ENCODE measurements around the gene CALML6. TPM values are rescaled to one million over a fixed set of nuclear protein-coding genes. Genes with fewer than 3 reads are reported as not detected.
A peak's percentile ranks its signal among the peaks of the same experiment; 100 is the strongest.

CALML6 gene
- total and polyA plus RNA-seq, 5 donors from 2014 or later, result not detected

GRCh38 chr1:1889090-1889750 is 25.8 kb upstream of the CALML6 start:
- H3K36me3 ChIP-seq (ENCODE audit: control insufficient read depth, insufficient read depth, low read length), result no peaks in the 10 kb centered on the region
- H3K4me3 ChIP-seq (ENCODE audit: low read depth, low read length), result peak overlapping the region; percentile 88
- Mint-ChIP-seq H3K27me3 (peaks cover 6% of the 10 kb centered on the region), H3K4me3 (peak overlapping the region; percentile 86 to 95 (median 90)), H3K9me3 (peaks cover 0 to 2% (median 0%) of the 10 kb centered on the region in 7 donors), H3K4me1 (peaks cover 21 to 64% (median 44%) of the 10 kb centered on the region in 4 donors), H3K27ac (peak overlapping the region; percentile 73 to 88 (median 86)), H3K36me3 (no peaks in the 10 kb centered on the region)
- H3K27ac ChIP-seq (ENCODE audit: insufficient read depth, low read length, poor library complexity, severe bottlenecking), result peak overlapping the region; percentile 93
- DNase-seq (no peak), ATAC-seq (ENCODE audit: low read depth in 2 of 2) (no peak)
- H3K4me1 ChIP-seq (ENCODE audit: control insufficient read depth, insufficient read depth, low read length, poor library complexity, severe bottlenecking), result peaks cover 64% of the 10 kb centered on the region
- no peaks in the 10 kb centered on the region for H3K9me3 ChIP-seq (ENCODE audit: control insufficient read depth in 2 of 2, low read length in 2 of 2)
- H3K27me3 ChIP-seq (ENCODE audit: control insufficient read depth, insufficient read depth, low read length), result no peaks in the 10 kb centered on the region

- H3K27me3 ChIP-seq (ENCODE audit: control insufficient read depth, insufficient read depth, low read length), result no peaks in the 10 kb centered on the region
- no peaks in the 10 kb centered on the region for H3K9me3 ChIP-seq (ENCODE audit: control insufficient read depth in 2 of 2, low read length in 2 of 2)
- DNase-seq (peak; percentile 33 to 56 (median 39)), ATAC-seq (ENCODE audit: low read depth in 2 of 2) (peak; percentile 8 to 19)
- peaks cover 6% of the 10 kb centered on the region for H3K27me3 Mint-ChIP-seq
- H3K4me1 Mint-ChIP-seq, result peaks cover 21 to 65% (median 47%) of the 10 kb centered on the region in 4 donors
- H3K36me3 Mint-ChIP-seq, result no peaks in the 10 kb centered on the region
- peak overlapping the region; percentile 86 to 95 (median 90) for H3K4me3 Mint-ChIP-seq
- no peaks in the 10 kb centered on the region for H3K36me3 ChIP-seq (ENCODE audit: control insufficient read depth, insufficient read depth, low read length)
- H3K9me3 Mint-ChIP-seq, result peaks cover 0 to 2% (median 0%) of the 10 kb centered on the region in 7 donors
- peak overlapping the region; percentile 43 to 88 (median 73) for H3K27ac Mint-ChIP-seq
- H3K4me3 ChIP-seq (ENCODE audit: low read depth, low read length), result peak overlapping the region; percentile 88
- peak overlapping the region; percentile 93 for H3K27ac ChIP-seq (ENCODE audit: insufficient read depth, low read length, poor library complexity, severe bottlenecking)
- H3K4me1 ChIP-seq (ENCODE audit: control insufficient read depth, insufficient read depth, low read length, poor library complexity, severe bottlenecking), result peaks cover 68% of the 10 kb centered on the region
These were observed 25.1 kb upstream of the CALML6 start for GRCh38 chr1:1889847-1890505.

- Histone ChIP-seq H3K27me3 (ENCODE audit: control insufficient read depth, insufficient read depth, low read length) (no peaks in the 10 kb centered on the region), H3K9me3 (ENCODE audit: control insufficient read depth in 2 of 2, low read length in 2 of 2) (no peaks in the 10 kb centered on the region), H3K36me3 (ENCODE audit: control insufficient read depth, insufficient read depth, low read length) (no peaks in the 10 kb centered on the region), H3K27ac (ENCODE audit: insufficient read depth, low read length, poor library complexity, severe bottlenecking) (peak within 1 kb of the TSS; percentile 93), H3K4me1 (ENCODE audit: control insufficient read depth, insufficient read depth, low read length, poor library complexity, severe bottlenecking) (peaks cover 69% of the 10 kb centered on the region), H3K4me3 (ENCODE audit: low read depth, low read length) (peak within 1 kb of the TSS; percentile 41)
- peak within 1 kb of the TSS; percentile 95 to 96 (median 96) for H3K27ac Mint-ChIP-seq
- peaks cover 0 to 2% (median 0%) of the 10 kb centered on the region in 7 donors for H3K9me3 Mint-ChIP-seq
- H3K36me3 Mint-ChIP-seq, result no peaks in the 10 kb centered on the region
- ATAC-seq (ENCODE audit: low read depth in 2 of 2) (peak; percentile 76), DNase-seq (peak; percentile 81 to 93 (median 90))
- H3K4me1 Mint-ChIP-seq, result peaks cover 21 to 69% (median 49%) of the 10 kb centered on the region in 4 donors
- H3K4me3 Mint-ChIP-seq, result peak within 1 kb of the TSS; percentile 90 to 100 (median 96)
- peaks cover 6% of the 10 kb centered on the region for H3K27me3 Mint-ChIP-seq
These were observed 24.3 kb upstream of the CALML6 start, which contains the start of gene GNB1 for GRCh38 chr1:1890506-1891348. TSS of gene GNB1 (minus strand) at chr1:1891087. CDS start at chr1:1825453, 65,634 bp downstream.

GRCh38 chr1:1891349-1892078 is 23.5 kb upstream of the CALML6 start:
- no peaks in the 10 kb centered on the region for H3K36me3 Mint-ChIP-seq
- H3K4me3 Mint-ChIP-seq, result peak overlapping the region; percentile 90 to 100 (median 96)
- H3K9me3 Mint-ChIP-seq, result peaks cover 0 to 2% (median 0%) of the 10 kb centered on the region in 7 donors
- H3K4me1 Mint-ChIP-seq, result peaks cover 16 to 68% (median 46%) of the 10 kb centered on the region in 4 donors
- no peaks in the 10 kb centered on the region for H3K36me3 ChIP-seq (ENCODE audit: control insufficient read depth, insufficient read depth, low read length)
- H3K4me3 ChIP-seq (ENCODE audit: low read depth, low read length), result peak overlapping the region; percentile 41
- H3K27ac ChIP-seq (ENCODE audit: insufficient read depth, low read length, poor library complexity, severe bottlenecking), result peak overlapping the region; percentile 93
- H3K27me3 ChIP-seq (ENCODE audit: control insufficient read depth, insufficient read depth, low read length), result no peaks in the 10 kb centered on the region
- peak overlapping the region; percentile 95 to 96 (median 96) for H3K27ac Mint-ChIP-seq
- peaks cover 61% of the 10 kb centered on the region for H3K4me1 ChIP-seq (ENCODE audit: control insufficient read depth, insufficient read depth, low read length, poor library complexity, severe bottlenecking)
- peaks cover 6% of the 10 kb centered on the region for H3K27me3 Mint-ChIP-seq
- ATAC-seq (ENCODE audit: low read depth in 2 of 2) (peak; percentile 47 to 54), DNase-seq (peak in 2 of 3 donors; percentile 76 to 89)
- no peaks in the 10 kb centered on the region for H3K9me3 ChIP-seq (ENCODE audit: control insufficient read depth in 2 of 2, low read length in 2 of 2)

GRCh38 chr1:1892079-1892762 is 22.8 kb upstream of the CALML6 start:
- Mint-ChIP-seq H3K27ac (peak overlapping the region; percentile 95 to 96 (median 96)), H3K36me3 (no peaks in the 10 kb centered on the region), H3K27me3 (peaks cover 6% of the 10 kb centered on the region), H3K4me1 (peaks cover 12 to 64% (median 41%) of the 10 kb centered on the region in 4 donors), H3K4me3 (peak overlapping the region; percentile 90 to 100 (median 96)), H3K9me3 (peaks cover 0 to 2% (median 0%) of the 10 kb centered on the region in 7 donors)
- peak overlapping the region; percentile 41 for H3K4me3 ChIP-seq (ENCODE audit: low read depth, low read length)
- peaks cover 54% of the 10 kb centered on the region for H3K4me1 ChIP-seq (ENCODE audit: control insufficient read depth, insufficient read depth, low read length, poor library complexity, severe bottlenecking)
- DNase-seq (peak in 1 of 3 donors; percentile 38), ATAC-seq (ENCODE audit: low read depth in 2 of 2) (no peak)
- H3K9me3 ChIP-seq (ENCODE audit: control insufficient read depth in 2 of 2, low read length in 2 of 2), result no peaks in the 10 kb centered on the region
- no peaks in the 10 kb centered on the region for H3K36me3 ChIP-seq (ENCODE audit: control insufficient read depth, insufficient read depth, low read length)
- no peaks in the 10 kb centered on the region for H3K27me3 ChIP-seq (ENCODE audit: control insufficient read depth, insufficient read depth, low read length)
- peak overlapping the region; percentile 93 for H3K27ac ChIP-seq (ENCODE audit: insufficient read depth, low read length, poor library complexity, severe bottlenecking)

GRCh38 chr1:1892763-1893120 is 22.3 kb upstream of the CALML6 start:
- H3K4me3 ChIP-seq (ENCODE audit: low read depth, low read length), result peak overlapping the region; percentile 41
- no peak for DNase-seq
- no peaks in the 10 kb centered on the region for H3K27me3 ChIP-seq (ENCODE audit: control insufficient read depth, insufficient read depth, low read length)
- H3K4me1 ChIP-seq (ENCODE audit: control insufficient read depth, insufficient read depth, low read length, poor library complexity, severe bottlenecking), result peaks cover 49% of the 10 kb centered on the region
- peak overlapping the region; percentile 95 to 96 (median 96) for H3K27ac Mint-ChIP-seq
- H3K36me3 Mint-ChIP-seq, result no peaks in the 10 kb centered on the region
- peaks cover 6% of the 10 kb centered on the region for H3K27me3 Mint-ChIP-seq
- ATAC-seq (ENCODE audit: low read depth in 2 of 2), result no peak
- H3K27ac ChIP-seq (ENCODE audit: insufficient read depth, low read length, poor library complexity, severe bottlenecking), result peak overlapping the region; percentile 93
- peaks cover 10 to 59% (median 38%) of the 10 kb centered on the region in 4 donors for H3K4me1 Mint-ChIP-seq
- H3K9me3 Mint-ChIP-seq, result peaks cover 0 to 2% (median 0%) of the 10 kb centered on the region in 7 donors
- H3K36me3 ChIP-seq (ENCODE audit: control insufficient read depth, insufficient read depth, low read length), result no peaks in the 10 kb centered on the region
- no peaks in the 10 kb centered on the region for H3K9me3 ChIP-seq (ENCODE audit: control insufficient read depth in 2 of 2, low read length in 2 of 2)
- peak overlapping the region; percentile 90 to 100 (median 96) for H3K4me3 Mint-ChIP-seq
